K562 (cell line): Measurements from ENCODE around the gene KAT2B. TPM values are rescaled to one million over a fixed set of nuclear protein-coding genes. Genes with fewer than 3 reads are reported as not detected.

ENCODE experiments used
- ATAC-seq: fragments of 200-7000 bp; cut with Tn5 transposase; 3 replicates; pipeline ENCODE4 v1.9.1; 2020; ENCODE audit warnings: moderate library complexity
- BruUV-seq: library from RNA; stranded (reverse); fragments of 400-500 nt; replicated peaks from 2 replicates; lab custom pipeline; 2021; lab: Mats Ljungman, UMichigan
- CTCF ChIA-PET: fragments of 300-600 bp; formaldehyde crosslinking; extraction: SDS; loops from one replicate; lab custom pipeline; 2021; ENCODE audit warnings: low intra/inter-chr PET ratio; lab: Yijun Ruan, JAX
- POLR2A ChIA-PET: fragments of 300-600, 350-650 bp; sonication (Branson Sonifier 250); formaldehyde crosslinking; extraction: SDS; loops from one replicate; lab custom pipeline; 2021; ENCODE audit warnings: antibody characterized with exemption, inconsistent platforms; lab: Yijun Ruan, JAX
- DNase-seq, 4 experiments: peaks; one replicate each; pipeline versions ENCODE4 v3.0.0 to v3.0.0-alpha.2; 2011 to 2018; ENCODE audit warnings: low spot score in 3 of 4, mixed read lengths in 3 of 4; ENCODE audit errors: extremely low read depth in 1 of 4
- FAIRE-seq: peaks from 2 replicates; lab custom pipeline; 2011; peaks lifted over from hg19 to GRCh38; lab: Jason Lieb, UNC
- H2AFZ ChIP-seq: 2 replicates; pipeline ENCODE4 v1.6.0; 2011; ENCODE audit warnings: low read depth, low read length, control low read depth, inconsistent platforms
- H3K27ac ChIP-seq: fragments of 200-600 bp; 3 replicates; pipeline ENCODE4 v1.8.0; 2011; ENCODE audit warnings: low read depth, mild to moderate bottlenecking, control low read depth, inconsistent platforms, low read length, moderate library complexity, mixed read lengths; ENCODE audit errors: extremely low read depth
- H3K27me3 ChIP-seq, 2 experiments: fragments of 300-600 bp in 1 of 2; 2 replicates in 1 of 2; 3 replicates in 1 of 2; pipeline versions ENCODE4 v1.6.0 to v1.8.0; 2011; ENCODE audit warnings: inconsistent platforms in 2 of 2, low read length in 2 of 2, mild to moderate bottlenecking in 1 of 2, mixed read lengths in 1 of 2, moderate library complexity in 1 of 2; ENCODE audit not compliant: control insufficient read depth in 2 of 2, insufficient read depth in 2 of 2
- H3K36me3 ChIP-seq: fragments of 300-600 bp; 3 replicates; pipeline ENCODE4 v1.8.0; 2011; ENCODE audit warnings: mild to moderate bottlenecking, low read length, inconsistent platforms; ENCODE audit not compliant: control insufficient read depth, insufficient read depth
- H3K4me1 ChIP-seq, 2 experiments: fragments of 200-600 bp in 1 of 2; replicated peaks in 1 of 2; 2 replicates in 1 of 2; 3 replicates in 1 of 2; pipeline versions ENCODE4 v1.5.1 to v1.8.0; 2011; ENCODE audit warnings: inconsistent platforms in 2 of 2, low read length in 2 of 2, mild to moderate bottlenecking in 1 of 2, mixed read lengths in 1 of 2, moderate library complexity in 1 of 2; ENCODE audit not compliant: control insufficient read depth in 2 of 2, insufficient read depth in 2 of 2
- H3K4me2 ChIP-seq: 2 replicates; pipeline ENCODE4 v1.6.1; 2011; ENCODE audit warnings: low read length, control low read depth, inconsistent platforms, mixed read lengths; ENCODE audit not compliant: insufficient read depth
- H3K4me3 ChIP-seq: fragments of 200-600 bp; sonication (generic), shearing (Covaris generic); 2 replicates; pipeline ENCODE4 v1.5.1; 2016; ENCODE audit warnings: control low read depth, inconsistent platforms
- H3K79me2 ChIP-seq: fragments of 200-600 bp; 3 replicates; pipeline ENCODE4 v1.8.0; 2011; ENCODE audit warnings: low read length, inconsistent platforms; ENCODE audit not compliant: control insufficient read depth, insufficient read depth
- H3K9ac ChIP-seq, 2 experiments: 2 replicates each; pipeline versions ENCODE4 v1.6.0 to v1.6.1; 2011; ENCODE audit warnings: low read depth in 2 of 2, low read length in 2 of 2, control low read depth in 1 of 2, inconsistent platforms in 1 of 2, mild to moderate bottlenecking in 1 of 2, mixed read lengths in 1 of 2; ENCODE audit not compliant: insufficient read depth in 1 of 2
- H3K9me1 ChIP-seq: one replicate; pipeline ENCODE4 v1.6.0; 2011; ENCODE audit warnings: inconsistent platforms, mild to moderate bottlenecking, low read length, moderate library complexity; ENCODE audit not compliant: control insufficient read depth, insufficient read depth
- H3K9me3 ChIP-seq: replicated peaks from 2 replicates; pipeline ENCODE4 v1.5.1; 2011; ENCODE audit warnings: low read depth, low read length, inconsistent platforms; ENCODE audit not compliant: control insufficient read depth, insufficient read depth
- H4K20me1 ChIP-seq: replicated peaks from 2 replicates; pipeline ENCODE4 v1.6.1; 2011; ENCODE audit warnings: low read length, inconsistent platforms, mixed read lengths; ENCODE audit not compliant: control insufficient read depth, insufficient read depth
- JUN ChIP-seq, 2 experiments: sonication (generic) in 1 of 2; formaldehyde crosslinking in 1 of 2; IDR thresholded peaks; 2 replicates each; pipeline versions ENCODE4 v1.6.1 to v1.8.0; 2012 to 2022; ENCODE audit warnings: borderline replicate concordance in 2 of 2, mild to moderate bottlenecking in 2 of 2, improper control_type of control experiment in 1 of 2, low read depth in 1 of 2, low read length in 1 of 2, missing genetic modification reagents in 1 of 2
- MAZ ChIP-seq, 2 experiments: fragments of 450-650 bp in 1 of 2; sonication (generic) in 1 of 2; formaldehyde crosslinking; IDR thresholded peaks in 1 of 2; conservative IDR thresholded peaks in 1 of 2; 2 replicates each; pipeline versions ENCODE4 v1.4.0 to v1.5.0; 2020; ENCODE audit warnings: mild to moderate bottlenecking in 1 of 2, missing genetic modification reagents in 1 of 2
- PBX2 ChIP-seq, 2 experiments: IDR thresholded peaks in 1 of 2; conservative IDR thresholded peaks in 1 of 2; 2 replicates each; pipeline ENCODE4 v1.6.1; 2016; ENCODE audit warnings: low read depth in 2 of 2, mild to moderate bottlenecking in 1 of 2, missing compliant biosample characterization in 1 of 2, missing genetic modification characterization in 1 of 2, moderate library complexity in 1 of 2
- RBBP5 ChIP-seq: fragments of 200-600 bp; sonication (generic); IDR thresholded peaks from 2 replicates; pipeline ENCODE4 v1.6.1; 2012; ENCODE audit warnings: borderline replicate concordance, mild to moderate bottlenecking, low read length, control low read depth, inconsistent platforms; ENCODE audit not compliant: insufficient read depth, poor library complexity, severe bottlenecking
- STAT6 ChIP-seq: sonication (generic); formaldehyde crosslinking; IDR thresholded peaks from 2 replicates; pipeline ENCODE4 v1.8.1; 2023; ENCODE audit warnings: mild to moderate bottlenecking, missing genetic modification reagents
- TEAD4 ChIP-seq, 2 experiments: sonication (generic) in 1 of 2; formaldehyde crosslinking in 1 of 2; IDR thresholded peaks; 2 replicates each; pipeline versions ENCODE4 v1.6.1 to v1.8.0; 2012 to 2022; ENCODE audit warnings: borderline replicate concordance in 1 of 2, inconsistent platforms in 1 of 2, low read length in 1 of 2, mild to moderate bottlenecking in 1 of 2, missing genetic modification reagents in 1 of 2
- TRIM28 ChIP-seq: fragments of 450-650 bp; IDR thresholded peaks from 2 replicates; pipeline ENCODE4 v1.6.1; 2017
- ZNF316 ChIP-seq: fragments of 450-650 bp; IDR thresholded peaks from 2 replicates; pipeline ENCODE4 v1.6.1; 2016
- ZNF644 ChIP-seq: fragments of 200-800 bp; sonication (Bioruptor generic); IDR thresholded peaks from 2 replicates; pipeline ENCODE4 v1.6.1; 2016; ENCODE audit warnings: low read depth, missing genetic modification characterization, missing compliant biosample characterization
- WGBS: fragments of 100-300 bp; shearing (Covaris generic); methylation state at CpG from one replicate; pipeline ENCODE4 v1.1.6; 2016; ENCODE audit warnings: low coverage, mixed read lengths; ENCODE audit not compliant: insufficient coverage; ENCODE audit errors: missing lambda C conversion rate; 5-methylcytosine and 5-hydroxymethylcytosine counted together
- in situ Hi-C: fragments of 300-500 bp; cut with MboI; formaldehyde crosslinking; loops from 4 replicates; pipeline ENCODE4 v1.15.0; 2018; ENCODE audit warnings: inconsistent platforms, mixed read lengths
- intact Hi-C: fragments of 100-400 bp; cut with micrococcal nuclease; formaldehyde crosslinking; loops from 2 replicates; pipeline ENCODE4 v1.14.2; 2022
- polyA plus RNA-seq, 8 experiments: library from polyadenylated mRNA; depleted of rRNA in 4 of 8; stranded (reverse) in 5 of 8; unstranded in 3 of 8; fragments of >200 nt; fragmentation: Nextera tagmentation in 2 of 8; fragmentation: Illumina TruSeq in 1 of 8; extraction: Ambion mirVana in 2 of 8; extraction: Trizol in 1 of 8; gene quantifications; 2 replicates each; pipeline versions ENCODE4 v1.2.1 to v1.2.3, GENCODE V29; 2011 to 2014; ENCODE audit warnings: inconsistent platforms in 1 of 8, missing spikeins in 1 of 8
- total RNA-seq, 7 experiments: library from RNA; depleted of rRNA in 6 of 7; stranded (reverse); fragments of >200 nt in 6 of 7; fragmentation: Illumina TruSeq in 2 of 7; extraction: Trizol in 2 of 7; gene quantifications; 2 replicates each; pipeline versions ENCODE4 v1.2.1 to v1.2.3, GENCODE V29; 2011 to 2021; ENCODE audit warnings: low replicate concordance in 1 of 7

The KAT2B gene
- total and polyA plus RNA-seq, 9 of the 15 experiments (the other 6 are each of a cell fraction or from before 2014, with no cell fraction given): 3.3 to 14.9 (median 12.2) TPM

- peaks cover 0 to 40% of the 10 kb centered on the region in 2 experiments; a peak in 3 of 5 replicates for H3K4me1 ChIP-seq
- CTCF ChIA-PET: no interaction called here
- BruUV-seq: no TSS peak
- peak overlapping the region; percentile 23; the same call in 1 of the 3 replicates for H3K27ac ChIP-seq
- peaks cover 39% of the 10 kb centered on the region for H3K79me2 ChIP-seq
- in situ Hi-C loops (no loop called here), intact Hi-C loops (no loop called here)
- peak overlapping the region; percentile 28 for H2AFZ ChIP-seq
- POLR2A ChIA-PET: interaction anchor here (0.6 to 1.4 kb wide), 2 partner anchors 18 to 19 kb away, joined by 3 read pairs; no protein-coding TSS in a partner anchor
- H3K9me1 ChIP-seq: no peaks in the 10 kb centered on the region
- no peaks in the 10 kb centered on the region for H3K27me3 ChIP-seq
- no peak overlapping the region for H3K9ac ChIP-seq
- no peaks in the 10 kb centered on the region for H3K36me3 ChIP-seq
- FAIRE-seq: no peak
- WGBS: 47% methylated on average over 4 of the region's 4 CpGs
- peak overlapping the region; percentile 47 for H3K4me2 ChIP-seq
- peak; percentile 17; the same call in 2 of the 3 replicates for ATAC-seq
- H3K4me3 ChIP-seq: no peak overlapping the region
- peaks cover 7% of the 10 kb centered on the region; the same call in 1 of the 2 replicates for H4K20me1 ChIP-seq
- DNase-seq: no peak
- no peaks in the 10 kb centered on the region for H3K9me3 ChIP-seq
- TF ChIP-seq JUN (IDR thresholded peaks at IDR 0.05; ENCODE audit: borderline replicate concordance, low read depth, low read length): no peak
- TF ChIP-seq JUN (CRISPR knock-in tag; IDR thresholded peaks at IDR 0.05; ENCODE audit: borderline replicate concordance): no peak
- TF ChIP-seq MAZ (CRISPR knock-in tag; conservative IDR thresholded peaks at IDR 0.05 in 1 of 2, IDR thresholded peaks at IDR 0.05 in 1 of 2): no peak
- TF ChIP-seq PBX2 (CRISPR knock-in tag; IDR thresholded peaks at IDR 0.05; ENCODE audit: low read depth): no peak
- TF ChIP-seq PBX2 (tag; conservative IDR thresholded peaks at IDR 0.05; ENCODE audit: low read depth): no peak
- no peak for TF ChIP-seq RBBP5
- TF ChIP-seq TRIM28: no peak
- no peak for TF ChIP-seq ZNF316
- no peak for TF ChIP-seq ZNF644
- no peak for TF ChIP-seq STAT6
- TF ChIP-seq TEAD4 (IDR thresholded peaks at IDR 0.05; ENCODE audit: low read length): no peak
- no peak for TF ChIP-seq TEAD4 (CRISPR knock-in tag; IDR thresholded peaks at IDR 0.05; ENCODE audit: borderline replicate concordance)
These were observed 20.9 kb downstream of the KAT2B start for GRCh38 chr3:20060974-20061685.
